ENCODE results near the gene MAP1B. TPM values are rescaled to one million over a fixed set of nuclear protein-coding genes. Genes with fewer than 3 reads are reported as not detected.
A peak's percentile ranks its signal among the peaks of the same experiment; 100 is the strongest.

Gene MAP1B
- polyA plus RNA-seq, 1 experiment = 55.3 TPM

GRCh38 chr5:72065751-72066255, 41.5 kb upstream of the MAP1B start:
- Histone ChIP-seq H3K9me3 (ENCODE audit: control insufficient read depth, insufficient read depth, low read length) (no peaks in the 10 kb centered on the region), H3K27ac (ENCODE audit: low read depth, low read length) (no peak overlapping the region), H3K4me3 (ENCODE audit: low read depth, low read length) (no peak overlapping the region), H3K27me3 (ENCODE audit: control insufficient read depth, insufficient read depth, low read length) (no peaks in the 10 kb centered on the region)
- ChIA-PET CTCF (no interaction called here), POLR2A (no interaction called here)
- TF ChIP-seq CTCF (IDR thresholded peaks at IDR 0.05; ENCODE audit: low read depth, low read length) = no peak
- no peak for DNase-seq (ENCODE audit: low read depth, low spot score)

- ChIA-PET POLR2A (interaction anchor here (0.6 kb wide), 1 partner anchor 112 kb away, joined by 4 read pairs; no protein-coding TSS in a partner anchor), CTCF (interaction anchor here (0.8 to 1.2 kb wide), 4 partner anchors 239 to 370 kb away, joined by 3 read pairs; no protein-coding TSS in a partner anchor)
- peak; percentile 57 for DNase-seq (ENCODE audit: low read depth, low spot score)
- H3K27ac ChIP-seq (ENCODE audit: low read depth, low read length) = peak overlapping the region; percentile 59
- H3K9me3 ChIP-seq (ENCODE audit: control insufficient read depth, insufficient read depth, low read length) = no peaks in the 10 kb centered on the region
- no peak for TF ChIP-seq CTCF (IDR thresholded peaks at IDR 0.05; ENCODE audit: low read depth, low read length)
- H3K27me3 ChIP-seq (ENCODE audit: control insufficient read depth, insufficient read depth, low read length) = no peaks in the 10 kb centered on the region
- no peak overlapping the region for H3K4me3 ChIP-seq (ENCODE audit: low read depth, low read length)
Observed at GRCh38 chr5:72066705-72067107, 40.6 kb upstream of the MAP1B start.

- peak overlapping the region; percentile 59 for H3K27ac ChIP-seq (ENCODE audit: low read depth, low read length)
- no peak overlapping the region for H3K4me3 ChIP-seq (ENCODE audit: low read depth, low read length)
- 0 out of 2 replicates have a peak, but pooled peaks have one; percentile 8 for TF ChIP-seq CTCF (IDR thresholded peaks at IDR 0.05; ENCODE audit: low read depth, low read length)
- no peaks in the 10 kb centered on the region for H3K9me3 ChIP-seq (ENCODE audit: control insufficient read depth, insufficient read depth, low read length)
- CTCF ChIA-PET = interaction anchor here (1.0 to 1.2 kb wide), 2 partner anchors 237 to 371 kb away, joined by 3 read pairs; no protein-coding TSS in a partner anchor
- no peaks in the 10 kb centered on the region for H3K27me3 ChIP-seq (ENCODE audit: control insufficient read depth, insufficient read depth, low read length)
- DNase-seq (ENCODE audit: low read depth, low spot score) = peak; percentile 29
- POLR2A ChIA-PET = interaction anchor here (1.1 kb wide), 1 partner anchor 34 kb away, joined by 3 read pairs; no protein-coding TSS in a partner anchor
Observed at GRCh38 chr5:72067682-72068470, 39.4 kb upstream of the MAP1B start.

- CTCF ChIA-PET = no interaction called here
- no peak overlapping the region for H3K4me3 ChIP-seq (ENCODE audit: low read depth, low read length)
- no peak overlapping the region for H3K27ac ChIP-seq (ENCODE audit: low read depth, low read length)
- no peaks in the 10 kb centered on the region for H3K27me3 ChIP-seq (ENCODE audit: control insufficient read depth, insufficient read depth, low read length)
- TF ChIP-seq CTCF (IDR thresholded peaks at IDR 0.05; ENCODE audit: low read depth, low read length) = no peak
- no peaks in the 10 kb centered on the region for H3K9me3 ChIP-seq (ENCODE audit: control insufficient read depth, insufficient read depth, low read length)
- DNase-seq (ENCODE audit: low read depth, low spot score) = no peak
- POLR2A ChIA-PET = no interaction called here
Observed at GRCh38 chr5:72070529-72070928, 36.7 kb upstream of the MAP1B start.

GRCh38 chr5:72071906-72072305, 35.4 kb upstream of the MAP1B start:
- POLR2A ChIA-PET = no interaction called here
- CTCF ChIA-PET = no interaction called here
- DNase-seq (ENCODE audit: low read depth, low spot score) = no peak
- Histone ChIP-seq H3K27me3 (ENCODE audit: control insufficient read depth, insufficient read depth, low read length) (peaks cover 3% of the 10 kb centered on the region), H3K27ac (ENCODE audit: low read depth, low read length) (no peak overlapping the region), H3K4me3 (ENCODE audit: low read depth, low read length) (no peak overlapping the region), H3K9me3 (ENCODE audit: control insufficient read depth, insufficient read depth, low read length) (no peaks in the 10 kb centered on the region)
- no peak for TF ChIP-seq CTCF (IDR thresholded peaks at IDR 0.05; ENCODE audit: low read depth, low read length)

Measured in AG04450 (cell line).